Nephron (organoid): ENCODE results near the gene RANBP17.

Experiments
- H3K27ac Mint-ChIP-seq, 3 experiments: 2 replicates each; pipeline ENCODE4 v1.8.0; 2020; ENCODE audit warnings: mixed read lengths in 3 of 3, mild to moderate bottlenecking in 2 of 3, moderate library complexity in 1 of 3
- H3K27me3 Mint-ChIP-seq: 2 replicates; pipeline ENCODE4 v1.8.0; 2021; ENCODE audit warnings: low read depth, mild to moderate bottlenecking, moderate library complexity, mixed read lengths
- H3K36me3 Mint-ChIP-seq: 2 replicates; pipeline ENCODE4 v1.8.0; 2020; ENCODE audit warnings: low read depth, mixed read lengths
- H3K4me1 Mint-ChIP-seq: 2 replicates; pipeline ENCODE4 v1.8.0; 2020; ENCODE audit warnings: mixed read lengths
- H3K4me3 Mint-ChIP-seq, 3 experiments: 2 replicates each; pipeline ENCODE4 v1.8.0; 2020; ENCODE audit warnings: mild to moderate bottlenecking in 3 of 3, mixed read lengths in 3 of 3, moderate library complexity in 2 of 3
- H3K9me3 Mint-ChIP-seq: 2 replicates; pipeline ENCODE4 v1.8.0; 2020; ENCODE audit warnings: mixed read lengths
- TF ChIP-seq, protein P1 (sequence below), 3 experiments: fragments of 200-600 bp; sonication (generic); IDR thresholded peaks; one replicate each; pipeline ENCODE4 v1.5.0; 2021; ENCODE audit warnings: antibody characterized with exemption in 3 of 3; ENCODE audit not compliant: unreplicated experiment in 3 of 3

The RANBP17 gene

GRCh38 chr5:171129308-171129707 is 267.5 kb downstream of the RANBP17 start:
- Mint-ChIP-seq H3K27ac (no peak overlapping the region), H3K4me3 (no peak overlapping the region), H3K36me3 (peaks cover 3% of the 10 kb centered on the region), H3K9me3 (peaks cover 3% of the 10 kb centered on the region), H3K27me3 (no peaks in the 10 kb centered on the region), H3K4me1 (no peaks in the 10 kb centered on the region)
- TF ChIP-seq, protein P1, sequence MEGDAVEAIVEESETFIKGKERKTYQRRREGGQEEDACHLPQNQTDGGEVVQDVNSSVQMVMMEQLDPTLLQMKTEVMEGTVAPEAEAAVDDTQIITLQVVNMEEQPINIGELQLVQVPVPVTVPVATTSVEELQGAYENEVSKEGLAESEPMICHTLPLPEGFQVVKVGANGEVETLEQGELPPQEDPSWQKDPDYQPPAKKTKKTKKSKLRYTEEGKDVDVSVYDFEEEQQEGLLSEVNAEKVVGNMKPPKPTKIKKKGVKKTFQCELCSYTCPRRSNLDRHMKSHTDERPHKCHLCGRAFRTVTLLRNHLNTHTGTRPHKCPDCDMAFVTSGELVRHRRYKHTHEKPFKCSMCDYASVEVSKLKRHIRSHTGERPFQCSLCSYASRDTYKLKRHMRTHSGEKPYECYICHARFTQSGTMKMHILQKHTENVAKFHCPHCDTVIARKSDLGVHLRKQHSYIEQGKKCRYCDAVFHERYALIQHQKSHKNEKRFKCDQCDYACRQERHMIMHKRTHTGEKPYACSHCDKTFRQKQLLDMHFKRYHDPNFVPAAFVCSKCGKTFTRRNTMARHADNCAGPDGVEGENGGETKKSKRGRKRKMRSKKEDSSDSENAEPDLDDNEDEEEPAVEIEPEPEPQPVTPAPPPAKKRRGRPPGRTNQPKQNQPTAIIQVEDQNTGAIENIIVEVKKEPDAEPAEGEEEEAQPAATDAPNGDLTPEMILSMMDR (IDR thresholded peaks at IDR 0.05; ENCODE audit: unreplicated experiment in 3 of 3), result no peak

GRCh38 chr5:171131497-171131896 is 269.7 kb downstream of the RANBP17 start:
- no peaks in the 10 kb centered on the region for H3K27me3 Mint-ChIP-seq
- TF ChIP-seq, protein P1 (IDR thresholded peaks at IDR 0.05; ENCODE audit: unreplicated experiment in 3 of 3), result no peak
- no peaks in the 10 kb centered on the region for H3K36me3 Mint-ChIP-seq
- no peaks in the 10 kb centered on the region for H3K4me1 Mint-ChIP-seq
- no peak overlapping the region for H3K4me3 Mint-ChIP-seq
- H3K9me3 Mint-ChIP-seq, result no peaks in the 10 kb centered on the region
- no peak overlapping the region for H3K27ac Mint-ChIP-seq

DNA sequence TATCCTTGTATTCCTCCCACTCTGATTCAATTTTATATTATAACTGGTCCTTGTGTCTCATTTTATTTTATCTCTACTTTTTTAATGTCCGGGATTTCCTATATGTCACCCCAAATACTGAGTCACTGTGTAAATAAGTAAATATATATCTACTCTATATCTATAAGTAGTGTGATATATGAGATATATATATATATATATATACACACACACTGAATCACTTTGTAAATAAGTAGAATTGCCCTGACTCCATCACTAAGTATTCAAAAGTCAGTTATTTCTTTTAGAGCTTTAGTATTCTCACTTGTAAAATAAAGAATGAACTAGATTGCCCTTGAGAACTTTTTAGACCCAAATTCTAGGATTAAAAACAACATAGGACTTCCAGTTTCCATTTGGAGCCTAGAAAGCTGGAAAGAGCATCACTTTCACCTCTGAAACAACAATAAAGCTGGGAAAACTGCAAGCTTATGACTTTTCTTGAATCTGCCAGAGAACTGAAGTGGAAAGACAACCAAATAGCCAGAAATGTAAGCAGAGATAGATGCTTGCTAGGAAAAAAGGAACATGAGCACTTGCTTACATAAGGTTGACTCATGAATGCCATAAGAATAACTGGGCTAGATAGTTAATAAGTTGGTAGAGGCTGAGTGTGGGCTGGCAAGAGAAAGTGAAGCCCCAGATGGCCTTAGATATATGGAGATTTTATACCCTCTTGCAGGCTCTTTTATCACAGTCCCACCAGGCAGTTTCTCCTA is 276.1 kb downstream of the RANBP17 start:
- Mint-ChIP-seq H3K27ac (no peak overlapping the region), H3K9me3 (no peaks in the 10 kb centered on the region), H3K4me1 (no peaks in the 10 kb centered on the region), H3K36me3 (no peaks in the 10 kb centered on the region), H3K27me3 (no peaks in the 10 kb centered on the region), H3K4me3 (no peak overlapping the region)
- TF ChIP-seq, protein P1 (IDR thresholded peaks at IDR 0.05; ENCODE audit: unreplicated experiment in 3 of 3), result no peak

GRCh38 chr5:171139227-171139626 is 277.4 kb downstream of the RANBP17 start:
- Mint-ChIP-seq H3K27ac (no peak overlapping the region), H3K36me3 (no peaks in the 10 kb centered on the region), H3K9me3 (no peaks in the 10 kb centered on the region), H3K4me3 (no peak overlapping the region), H3K4me1 (no peaks in the 10 kb centered on the region), H3K27me3 (no peaks in the 10 kb centered on the region)
- TF ChIP-seq, protein P1 (IDR thresholded peaks at IDR 0.05; ENCODE audit: unreplicated experiment in 3 of 3), result no peak

DNA sequence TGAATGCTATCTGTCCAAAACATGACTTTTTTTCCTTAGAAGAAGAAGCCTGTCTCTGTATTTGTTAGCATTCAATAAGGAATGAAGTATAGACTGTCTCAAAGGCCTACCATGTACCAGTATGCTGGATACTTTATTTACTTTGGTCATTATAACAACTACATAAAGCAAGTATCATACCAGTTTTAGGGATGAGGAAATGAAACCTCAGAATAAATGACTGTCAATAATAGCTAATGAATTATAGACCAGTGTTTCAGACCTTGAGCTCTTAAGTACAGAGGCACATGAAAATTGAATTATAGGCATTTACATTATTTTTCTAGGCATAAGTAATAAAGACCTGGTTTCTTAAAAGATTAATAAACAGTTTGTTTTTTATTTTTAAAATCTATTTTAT is 280.8 kb downstream of the RANBP17 start:
- Mint-ChIP-seq H3K4me3 (no peak overlapping the region), H3K36me3 (no peaks in the 10 kb centered on the region), H3K4me1 (no peaks in the 10 kb centered on the region), H3K27me3 (no peaks in the 10 kb centered on the region), H3K9me3 (no peaks in the 10 kb centered on the region), H3K27ac (no peak overlapping the region)
- TF ChIP-seq, protein P1 (IDR thresholded peaks at IDR 0.05; ENCODE audit: unreplicated experiment in 3 of 3), result no peak

GRCh38 chr5:171143171-171143570 is 281.4 kb downstream of the RANBP17 start:
- Mint-ChIP-seq H3K27me3 (no peaks in the 10 kb centered on the region), H3K9me3 (no peaks in the 10 kb centered on the region), H3K27ac (no peak overlapping the region), H3K4me1 (no peaks in the 10 kb centered on the region), H3K4me3 (no peak overlapping the region), H3K36me3 (no peaks in the 10 kb centered on the region)
- TF ChIP-seq, protein P1 (IDR thresholded peaks at IDR 0.05; ENCODE audit: unreplicated experiment in 3 of 3), result no peak
